NCI-H345 treated with DMSO at 0.1 percent for 48 hours (cell line): Measurements from ENCODE around the gene PPP3CA.
"Not testable (repeated sequence)": the region's sequence is repeated elsewhere in the genome, so short reads cannot be mapped to it uniquely, and the experiment has no call there.

Experiments used
- DNase-seq: peaks from one replicate; lab custom pipeline; 2025; ENCODE audit not compliant: unreplicated experiment; lab: John Stamatoyannopoulos, UW

Gene PPP3CA

GRCh38 chr4:101104312-101105052 is 242.8 kb downstream of the PPP3CA start:
- no peak for DNase-seq

DNA sequence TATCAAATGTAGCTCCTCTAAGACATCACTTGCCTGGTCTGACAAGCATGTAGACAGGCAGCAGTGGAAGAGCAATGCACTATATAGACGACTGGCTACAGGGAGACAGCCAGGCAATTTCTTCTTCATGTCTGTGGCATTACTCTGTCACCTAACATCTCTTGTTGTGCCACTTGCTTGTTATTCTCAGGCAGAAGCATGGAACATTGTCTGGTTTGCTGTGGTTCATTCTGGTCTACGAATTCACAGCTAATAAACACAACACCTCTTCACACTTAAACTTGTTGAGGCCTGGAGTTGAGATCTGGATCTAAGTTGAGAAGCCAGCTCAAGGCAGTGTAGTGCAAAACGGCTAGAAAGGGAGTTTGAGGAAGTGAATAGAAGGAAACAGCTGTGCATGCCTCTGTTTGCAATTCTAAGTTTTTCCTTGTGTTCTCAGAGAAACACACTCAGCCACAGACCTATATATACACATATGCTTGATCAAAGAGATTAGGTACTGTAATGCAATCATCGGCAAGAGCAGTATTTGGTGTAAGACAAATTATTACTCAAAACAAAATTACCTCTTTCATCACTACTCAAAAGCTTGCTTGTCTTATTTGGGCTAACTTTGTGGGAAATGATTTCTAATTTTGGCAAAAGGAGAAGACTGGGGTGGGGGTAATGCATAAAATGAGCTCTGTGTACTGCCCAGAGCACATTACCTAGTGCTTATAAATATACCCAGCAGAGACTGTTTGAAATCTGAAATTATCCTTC is 243.8 kb downstream of the PPP3CA start:
- DNase-seq, result no peak

DNA sequence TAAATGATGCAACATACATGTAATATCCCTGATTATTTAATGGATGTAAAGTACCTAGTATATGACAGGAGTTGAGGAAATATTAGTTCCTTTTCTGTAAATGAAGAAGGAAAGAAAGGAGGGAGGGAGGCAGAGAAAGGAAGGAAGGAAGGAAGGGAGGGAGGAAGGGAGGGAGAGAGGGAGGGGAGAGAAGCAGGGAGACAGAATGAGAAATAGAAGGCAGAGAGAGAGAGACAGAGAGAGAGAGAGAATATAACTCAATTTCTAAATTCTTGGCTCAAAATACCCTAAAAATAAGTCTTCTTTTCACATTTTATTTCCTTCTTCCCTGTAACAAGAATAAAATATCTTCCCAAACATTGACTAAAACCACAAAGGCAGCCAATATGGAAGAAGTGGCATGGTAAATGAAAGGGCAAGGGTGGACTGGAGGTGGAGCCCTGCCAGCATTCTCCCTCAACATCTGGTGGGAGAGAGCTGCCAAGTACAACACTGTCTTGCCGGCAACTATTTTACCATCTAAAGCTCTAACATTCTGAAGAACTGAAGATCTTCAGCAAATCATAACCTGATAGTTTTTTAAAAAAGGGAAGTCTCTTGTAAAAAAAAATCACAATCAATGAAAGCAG is 245.1 kb downstream of the PPP3CA start:
- no peak for DNase-seq

- DNase-seq, result no peak
These were observed 246.3 kb downstream of the PPP3CA start for GRCh38 chr4:101101072-101101471.

DNA sequence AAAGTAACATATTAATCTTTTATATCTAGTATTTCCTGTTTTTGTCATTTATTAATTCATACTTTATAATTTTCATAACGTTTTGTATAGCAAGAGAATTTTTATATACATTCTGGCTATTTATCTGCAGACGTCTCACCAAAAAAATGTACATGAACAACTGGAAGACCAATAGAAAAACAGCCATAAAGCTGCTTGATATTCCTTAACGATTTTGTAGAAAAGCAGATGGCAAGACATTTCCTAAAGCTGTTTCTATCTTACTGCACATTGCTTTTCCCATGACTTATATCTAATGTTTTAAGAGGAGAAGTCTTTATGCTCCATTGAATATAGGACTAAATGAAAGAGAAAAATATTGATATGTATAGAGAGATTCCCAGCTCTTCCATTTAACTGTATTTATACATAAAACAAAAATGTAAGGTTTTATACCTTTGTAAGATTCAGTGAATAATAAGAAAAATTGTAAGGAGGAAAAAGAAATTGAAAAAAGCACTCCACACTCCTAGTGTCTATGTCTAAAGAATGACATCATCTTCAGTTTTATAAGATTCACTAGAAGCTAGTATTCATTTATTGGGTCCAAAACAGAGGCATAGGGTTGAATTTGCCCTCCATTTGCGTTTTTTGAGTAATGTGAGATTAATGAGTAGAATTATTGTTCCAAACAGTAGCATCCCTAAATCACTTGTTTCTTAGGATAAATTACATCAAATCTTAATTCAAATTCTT is 248.5 kb downstream of the PPP3CA start:
- DNase-seq, result no peak

- not testable (repeated sequence) for DNase-seq
These were observed 254.7 kb downstream of the PPP3CA start for GRCh38 chr4:101092609-101093008.

DNA sequence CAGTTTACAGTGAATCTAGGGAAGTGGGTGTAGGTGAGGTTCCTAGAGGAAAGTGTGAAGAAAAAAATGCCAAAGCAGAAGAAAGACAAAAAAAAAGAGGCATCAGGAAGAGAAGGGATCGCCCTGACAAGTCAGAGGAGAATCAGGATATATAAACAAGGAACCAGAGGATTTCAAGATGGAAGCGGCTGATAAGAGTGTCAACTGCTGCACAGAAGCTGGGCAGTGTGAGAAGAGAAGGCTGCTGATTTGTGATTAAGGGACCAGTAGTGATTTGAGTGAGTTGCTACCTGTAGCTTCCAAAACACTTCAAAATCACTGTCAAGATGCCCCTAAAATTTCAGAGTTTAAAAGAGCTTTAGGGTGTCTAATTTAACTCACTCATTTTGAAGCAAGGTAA is 258.2 kb downstream of the PPP3CA start:
- no peak for DNase-seq

DNA sequence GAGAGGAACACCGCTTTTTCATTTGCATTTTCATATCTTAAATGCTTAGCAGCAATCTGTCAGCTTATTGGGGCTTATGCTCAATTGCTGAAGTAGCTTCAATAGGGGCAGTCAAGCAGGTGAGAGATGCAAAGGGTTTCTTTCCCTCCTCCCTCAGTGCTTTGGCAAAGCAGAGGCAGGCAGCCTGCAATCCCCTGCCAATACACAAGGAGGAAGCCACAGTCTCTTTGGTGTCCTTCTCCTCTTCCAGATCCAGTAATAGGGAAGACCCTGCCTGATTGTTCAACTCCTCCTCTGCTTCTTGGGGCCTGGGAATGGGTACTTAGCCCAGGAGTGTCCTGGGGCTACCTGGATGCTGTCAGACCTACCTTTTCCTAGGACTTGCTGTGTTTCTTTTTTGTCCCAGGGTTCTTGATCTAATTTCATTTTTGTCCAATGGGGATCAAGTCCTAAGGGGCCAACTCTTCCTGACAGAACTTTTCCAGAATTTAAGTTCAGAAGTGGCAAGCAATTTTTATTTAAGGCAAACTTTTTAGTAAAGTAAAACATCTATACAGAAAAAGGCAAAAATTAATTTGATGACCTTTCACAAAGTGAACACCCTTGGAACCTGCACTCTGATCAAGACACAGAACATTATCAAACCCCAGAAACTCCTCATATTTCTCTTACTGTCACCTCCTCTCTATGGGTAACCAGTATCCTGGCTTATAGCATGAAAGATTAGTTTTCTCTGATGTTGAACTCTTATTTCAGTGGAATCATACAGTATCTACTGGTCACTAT is 260.3 kb downstream of the PPP3CA start:
- no peak for DNase-seq

DNA sequence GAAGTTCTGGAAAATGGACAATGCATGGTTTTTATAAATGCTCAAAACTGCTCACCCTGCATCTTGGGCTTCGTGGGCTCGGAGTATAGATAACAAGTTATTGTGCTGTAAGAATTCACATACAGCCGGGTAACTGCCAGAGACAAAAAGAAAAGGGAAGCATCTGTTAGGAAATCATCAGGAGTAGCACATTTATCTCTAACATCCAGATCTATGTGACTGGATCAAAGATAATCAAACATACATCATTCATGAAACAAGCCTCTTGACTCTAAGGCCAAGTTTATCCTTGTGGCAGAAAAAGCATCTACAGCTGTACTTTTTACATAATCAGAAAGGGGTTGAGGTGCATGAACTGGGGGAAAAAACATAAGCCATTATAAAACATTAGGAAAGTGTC is 264.2 kb downstream of the PPP3CA start:
- DNase-seq, result no peak

DNA sequence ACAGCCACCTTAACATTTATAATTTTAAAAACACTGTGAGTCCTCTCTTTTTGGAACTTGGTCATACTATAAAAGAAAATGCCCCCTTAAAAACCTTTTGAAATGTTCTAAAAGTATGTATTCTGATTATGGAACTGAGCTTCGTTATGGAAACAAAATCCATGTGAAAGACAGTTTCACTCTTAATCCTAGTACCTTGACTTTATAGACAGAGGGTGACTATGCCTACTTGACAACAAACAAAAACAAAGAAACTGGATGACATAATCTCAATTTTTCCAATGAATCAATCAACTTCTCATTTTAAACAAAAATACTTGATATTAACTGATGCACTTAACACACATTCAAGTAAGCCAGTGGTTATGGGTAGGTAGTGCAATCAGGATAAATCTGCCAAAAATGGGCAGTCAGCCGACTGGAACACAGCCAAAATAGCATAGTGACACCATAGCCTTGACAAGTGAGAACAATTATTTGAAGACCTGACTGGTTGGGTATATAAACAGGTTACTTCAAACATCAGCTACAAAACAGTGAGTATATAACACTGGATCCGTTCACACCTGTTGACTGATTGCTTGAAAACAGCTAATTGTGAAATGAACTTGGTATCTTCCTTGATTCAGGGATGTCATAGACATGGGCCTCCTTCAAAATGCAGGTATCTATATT is 265.5 kb downstream of the PPP3CA start:
- DNase-seq, result no peak

GRCh38 chr4:101081166-101081565 is 266.2 kb downstream of the PPP3CA start:
- DNase-seq, result no peak

DNA sequence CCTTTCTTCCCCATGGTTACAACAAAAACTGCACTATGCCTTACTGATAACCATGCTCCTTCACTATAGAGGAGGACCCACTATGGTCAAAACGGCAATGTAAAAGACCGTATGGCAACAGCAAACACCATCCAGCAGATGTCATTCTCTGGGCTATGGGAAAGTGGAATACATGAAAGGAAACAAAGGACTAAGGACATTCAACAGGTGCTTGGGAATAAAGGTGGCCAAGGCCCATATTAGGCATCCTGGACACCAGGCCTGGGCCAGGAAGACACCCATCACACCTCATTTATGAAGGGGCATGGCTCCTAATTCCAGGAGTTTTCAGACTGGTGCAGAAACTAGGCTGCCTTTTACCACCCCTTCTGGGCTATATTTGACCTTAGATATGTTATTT is 268.4 kb downstream of the PPP3CA start:
- no peak for DNase-seq

DNA sequence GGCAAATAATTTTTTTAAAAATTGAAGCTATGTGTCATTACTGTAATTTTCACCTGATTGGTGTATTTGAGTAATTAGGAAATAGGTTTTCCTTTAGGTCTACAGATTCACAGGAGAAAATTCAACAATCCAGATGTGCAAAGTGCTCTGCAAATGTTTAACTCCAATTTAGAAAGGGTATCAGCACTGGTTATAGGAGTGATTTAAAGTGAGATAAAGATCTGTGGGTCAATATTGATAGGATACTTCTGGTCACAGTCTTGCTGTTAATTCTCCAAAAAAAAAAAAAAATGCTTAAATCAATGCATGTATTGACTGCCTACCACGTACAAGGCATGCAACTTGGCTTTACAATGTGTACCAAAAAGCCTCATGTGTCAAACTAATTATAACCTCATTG is 271.3 kb downstream of the PPP3CA start:
- DNase-seq, result no peak

- DNase-seq, result no peak
These were observed 271.8 kb downstream of the PPP3CA start for GRCh38 chr4:101075536-101075935.

DNA sequence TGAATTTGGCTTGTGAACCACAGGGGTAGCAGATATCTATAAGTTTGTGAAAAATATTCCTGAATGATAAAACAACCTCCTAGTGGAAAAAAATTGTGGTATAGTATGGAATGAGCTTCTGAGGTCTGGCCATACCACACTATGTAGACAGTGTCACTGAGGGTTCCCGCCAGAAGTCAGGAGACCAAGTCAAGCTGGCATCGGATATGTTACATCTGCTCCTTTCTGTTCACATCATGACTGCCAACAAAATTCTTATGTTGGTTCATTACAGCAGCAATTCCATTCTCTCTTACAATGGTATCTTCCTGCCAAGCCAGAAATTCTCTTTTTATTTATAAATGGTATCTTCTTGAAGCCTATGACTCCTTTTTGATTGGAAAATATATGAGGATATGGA is 273.0 kb downstream of the PPP3CA start:
- no peak for DNase-seq

- no peak for DNase-seq
These were observed 276.1 kb downstream of the PPP3CA start for GRCh38 chr4:101071241-101071640.

DNA sequence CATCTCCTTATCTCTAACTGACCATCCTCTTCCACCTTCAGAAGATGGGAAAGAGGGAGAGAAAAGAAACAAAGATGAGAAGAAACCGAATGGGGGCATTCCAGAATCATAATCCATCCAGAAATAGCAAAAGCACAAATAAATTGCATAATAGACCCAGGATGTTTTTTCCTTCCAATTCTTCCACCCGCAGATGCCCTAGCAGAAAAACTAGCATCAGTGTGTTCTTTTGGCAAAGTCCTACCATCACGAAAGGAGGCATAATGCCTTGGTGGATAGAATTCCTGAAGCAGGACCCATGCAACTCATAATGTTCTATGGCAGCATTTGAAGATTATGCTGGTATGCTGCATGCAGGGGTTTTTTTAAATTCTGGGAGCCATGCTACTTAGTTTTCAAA is 279.2 kb downstream of the PPP3CA start:
- no peak for DNase-seq

- no peak for DNase-seq
These were observed 279.9 kb downstream of the PPP3CA start for GRCh38 chr4:101067383-101067782.

DNA sequence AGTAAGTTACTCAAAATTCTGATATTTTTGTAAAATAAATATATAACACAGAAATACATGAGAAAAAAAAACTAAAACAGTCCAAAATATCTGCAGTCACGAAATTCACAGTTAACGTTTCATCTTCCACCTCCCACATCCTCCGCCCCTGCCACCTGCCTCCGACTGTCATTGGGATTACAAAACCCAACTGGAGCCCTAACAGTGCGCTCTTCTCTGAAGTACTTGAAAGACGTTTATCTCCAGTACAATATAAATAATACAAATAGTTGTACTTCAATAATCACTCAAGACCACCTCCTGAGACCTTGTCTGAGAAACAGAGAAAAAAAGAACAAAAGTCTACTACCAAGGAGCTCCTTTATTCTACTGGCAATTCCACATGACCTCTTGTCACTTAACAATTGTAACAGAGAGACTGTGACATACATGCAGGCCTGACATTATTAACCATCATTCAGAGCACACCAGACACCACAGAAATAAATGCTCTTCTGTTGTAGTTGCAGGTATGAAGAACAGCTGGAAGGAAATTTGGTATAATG is 280.6 kb downstream of the PPP3CA start:
- no peak for DNase-seq

DNA sequence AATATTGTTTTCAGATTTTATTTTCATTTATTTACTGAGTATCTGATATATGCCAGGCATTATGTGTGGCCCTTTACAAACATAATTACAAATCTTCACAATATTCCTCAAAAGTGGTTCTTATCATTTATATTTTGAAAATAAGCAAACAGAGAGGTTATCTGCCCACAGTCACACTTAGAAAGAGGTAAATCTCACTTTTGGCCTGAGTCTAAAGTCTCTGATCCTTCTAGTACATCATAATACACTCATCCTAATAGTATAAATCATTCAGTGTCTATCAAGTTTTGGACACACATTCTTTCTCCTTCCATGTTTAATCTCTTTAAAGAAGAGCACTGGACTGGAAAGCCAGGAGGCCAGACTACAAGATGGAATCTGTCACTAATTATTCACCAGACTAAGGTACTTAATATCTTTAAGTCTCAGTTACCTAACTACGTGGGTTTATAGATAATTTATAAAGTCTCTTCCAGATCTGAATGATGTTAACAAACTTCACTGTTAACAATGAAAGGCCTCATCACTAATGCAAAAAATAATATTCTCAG is 281.3 kb downstream of the PPP3CA start:
- no peak for DNase-seq
